Measurements from ENCODE around the gene HTT-AS. TPM values are rescaled to one million over a fixed set of nuclear protein-coding genes. Genes with fewer than 3 reads are reported as not detected.

HTT-AS gene
- total and polyA plus RNA-seq, 2 experiments from 2014 or later: not detected

- no peaks in the 10 kb centered on the region for H3K27me3 ChIP-seq
- WGBS (ENCODE audit: low lambda C conversion rate, missing lambda C conversion rate): 3% methylated on average over 31 of the region's 60 CpGs
- peaks cover 17% of the 10 kb centered on the region for H3K4me1 ChIP-seq (ENCODE audit: insufficient read depth)
- H4K20me1 ChIP-seq (ENCODE audit: insufficient read depth, poor library complexity, severe bottlenecking): peaks cover 24% of the 10 kb centered on the region
- H3K79me2 ChIP-seq: peaks cover 44% of the 10 kb centered on the region
- H3K9me2 ChIP-seq (replicated peaks; ENCODE audit: insufficient read depth): no peaks in the 10 kb centered on the region
- no peaks in the 10 kb centered on the region for H3K36me3 ChIP-seq (replicated peaks; ENCODE audit: insufficient read depth, low read depth)
- DNase-seq (ENCODE audit: low spot score): peak; percentile 89
- H3K9me3 ChIP-seq (ENCODE audit: low read depth): no peaks in the 10 kb centered on the region
- no peak for TF ChIP-seq CTCF (IDR thresholded peaks at IDR 0.05; ENCODE audit: poor library complexity)
- no peak for TF ChIP-seq EZH2phosphoT487 (IDR thresholded peaks at IDR 0.05; ENCODE audit: low read depth, severe bottlenecking, unreplicated experiment)
- no peak for TF ChIP-seq EZH2 (IDR thresholded peaks at IDR 0.05; ENCODE audit: borderline replicate concordance)
- peak overlapping the region; percentile 86 for H3K4me2 ChIP-seq
- peak overlapping the region; percentile 95 for H3K27ac ChIP-seq
- H3K4me3 ChIP-seq: peak overlapping the region; percentile 92
- peak overlapping the region; percentile 81 for H2AFZ ChIP-seq
These were observed 711 bp upstream of the HTT-AS start for GRCh38 chr4:3074846-3075651.

- H3K27ac ChIP-seq: peak overlapping the region; percentile 66
- no peaks in the 10 kb centered on the region for H3K9me2 ChIP-seq (replicated peaks; ENCODE audit: insufficient read depth)
- no peak for DNase-seq (ENCODE audit: low spot score)
- H3K4me3 ChIP-seq: peak overlapping the region; percentile 60
- TF ChIP-seq EZH2phosphoT487 (IDR thresholded peaks at IDR 0.05; ENCODE audit: low read depth, severe bottlenecking, unreplicated experiment): no peak
- TF ChIP-seq CTCF (IDR thresholded peaks at IDR 0.05; ENCODE audit: poor library complexity): peak; percentile 15
- H4K20me1 ChIP-seq (ENCODE audit: insufficient read depth, poor library complexity, severe bottlenecking): peaks cover 17% of the 10 kb centered on the region
- H3K4me1 ChIP-seq (ENCODE audit: insufficient read depth): peaks cover 17% of the 10 kb centered on the region
- peak overlapping the region; percentile 100 for H3K4me2 ChIP-seq
- peak overlapping the region; percentile 89 for H2AFZ ChIP-seq
- WGBS (ENCODE audit: low lambda C conversion rate, missing lambda C conversion rate): 27% methylated on average over 30 of the region's 54 CpGs
- peaks cover 27% of the 10 kb centered on the region for H3K79me2 ChIP-seq
- H3K36me3 ChIP-seq (replicated peaks; ENCODE audit: insufficient read depth, low read depth): no peaks in the 10 kb centered on the region
- no peaks in the 10 kb centered on the region for H3K27me3 ChIP-seq
- no peaks in the 10 kb centered on the region for H3K9me3 ChIP-seq (ENCODE audit: low read depth)
These were observed 920 bp downstream of the HTT-AS start for GRCh38 chr4:3073158-3074077.

DNA sequence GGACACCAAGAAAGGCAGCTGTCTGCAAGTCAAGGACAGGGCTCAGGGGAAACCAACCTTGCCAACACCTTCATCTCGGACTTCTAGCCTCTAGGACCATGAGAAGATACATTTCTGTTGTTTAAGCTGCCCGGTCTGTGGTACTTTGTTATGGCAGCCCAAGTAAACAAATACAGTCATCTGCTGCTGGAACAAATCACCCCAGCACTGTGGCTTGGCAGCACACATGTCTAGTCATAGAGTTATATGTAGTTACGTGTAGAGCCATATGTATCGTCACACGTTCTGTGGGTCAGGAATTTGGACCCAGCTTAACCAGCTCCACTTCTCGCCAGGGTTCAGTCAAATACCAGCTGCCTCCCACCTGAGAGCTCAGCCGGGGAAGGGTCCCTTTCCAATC, 2.5 kb downstream of the HTT-AS start:
- WGBS (ENCODE audit: low lambda C conversion rate, missing lambda C conversion rate): 96% methylated on average over 7 of the region's 7 CpGs
- no peak overlapping the region for H3K4me2 ChIP-seq

More for the DNA sequence above, 2.5 kb downstream of the HTT-AS start:
- no peaks in the 10 kb centered on the region for H3K9me3 ChIP-seq (ENCODE audit: low read depth)
- no peak overlapping the region for H2AFZ ChIP-seq
- H3K4me3 ChIP-seq: no peak overlapping the region
- TF ChIP-seq EZH2phosphoT487 (IDR thresholded peaks at IDR 0.05; ENCODE audit: low read depth, severe bottlenecking, unreplicated experiment) (no peak), CTCF (IDR thresholded peaks at IDR 0.05; ENCODE audit: poor library complexity) (no peak), EZH2 (IDR thresholded peaks at IDR 0.05; ENCODE audit: borderline replicate concordance) (no peak)
- H3K27ac ChIP-seq: no peak overlapping the region
- H3K79me2 ChIP-seq: peaks cover 11% of the 10 kb centered on the region
- no peaks in the 10 kb centered on the region for H3K9me2 ChIP-seq (replicated peaks; ENCODE audit: insufficient read depth)
- no peaks in the 10 kb centered on the region for H3K27me3 ChIP-seq
- DNase-seq (ENCODE audit: low spot score): no peak
- no peaks in the 10 kb centered on the region for H3K36me3 ChIP-seq (replicated peaks; ENCODE audit: insufficient read depth, low read depth)
- H3K4me1 ChIP-seq (ENCODE audit: insufficient read depth): peaks cover 11% of the 10 kb centered on the region
- peaks cover 6% of the 10 kb centered on the region for H4K20me1 ChIP-seq (ENCODE audit: insufficient read depth, poor library complexity, severe bottlenecking)

All from hepatocyte (in vitro differentiated cells).